ELF-1 (cell line): ENCODE measurements around the gene ANTXRL.
A peak's percentile ranks its signal among the peaks of the same experiment; 100 is the strongest.
"Not testable (repeated sequence)": the region's sequence is repeated elsewhere in the genome, so short reads cannot be mapped to it uniquely, and the experiment has no call there.

Experiments
- DNase-seq: peaks from one replicate; pipeline ENCODE4 v3.0.0-alpha.2; 2016; ENCODE audit warnings: low read depth, low spot score

The ANTXRL gene

DNA sequence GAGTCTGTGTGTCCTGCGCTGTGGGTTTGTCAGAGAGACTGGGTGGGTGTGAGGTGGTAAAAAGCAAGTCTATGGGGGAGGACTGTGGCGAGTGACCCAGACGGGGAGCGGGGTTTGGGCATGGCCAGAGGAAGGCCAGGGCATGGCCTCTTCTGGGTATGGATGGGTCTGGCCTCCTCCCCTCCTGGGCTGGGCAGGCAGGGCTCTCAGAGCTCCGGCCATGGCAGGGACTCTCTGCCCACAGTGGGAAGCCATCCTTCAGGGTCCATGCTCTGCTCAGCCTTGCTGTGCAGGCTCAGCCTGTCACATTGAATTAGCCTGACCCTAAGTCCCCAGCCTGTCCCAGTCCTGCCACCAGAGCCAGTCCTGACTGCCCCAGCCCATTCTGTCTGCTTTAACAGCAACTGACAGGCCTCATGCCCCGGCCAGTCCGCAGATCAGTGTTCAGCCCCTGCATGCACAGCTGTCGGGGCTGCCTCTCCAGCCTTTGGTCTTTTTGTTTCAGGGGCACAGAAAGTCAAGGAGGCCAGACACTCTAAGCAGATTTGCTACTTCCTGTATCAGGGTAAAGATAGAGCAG, 7.9 kb downstream of the ANTXRL start:
- no peak for DNase-seq

DNA sequence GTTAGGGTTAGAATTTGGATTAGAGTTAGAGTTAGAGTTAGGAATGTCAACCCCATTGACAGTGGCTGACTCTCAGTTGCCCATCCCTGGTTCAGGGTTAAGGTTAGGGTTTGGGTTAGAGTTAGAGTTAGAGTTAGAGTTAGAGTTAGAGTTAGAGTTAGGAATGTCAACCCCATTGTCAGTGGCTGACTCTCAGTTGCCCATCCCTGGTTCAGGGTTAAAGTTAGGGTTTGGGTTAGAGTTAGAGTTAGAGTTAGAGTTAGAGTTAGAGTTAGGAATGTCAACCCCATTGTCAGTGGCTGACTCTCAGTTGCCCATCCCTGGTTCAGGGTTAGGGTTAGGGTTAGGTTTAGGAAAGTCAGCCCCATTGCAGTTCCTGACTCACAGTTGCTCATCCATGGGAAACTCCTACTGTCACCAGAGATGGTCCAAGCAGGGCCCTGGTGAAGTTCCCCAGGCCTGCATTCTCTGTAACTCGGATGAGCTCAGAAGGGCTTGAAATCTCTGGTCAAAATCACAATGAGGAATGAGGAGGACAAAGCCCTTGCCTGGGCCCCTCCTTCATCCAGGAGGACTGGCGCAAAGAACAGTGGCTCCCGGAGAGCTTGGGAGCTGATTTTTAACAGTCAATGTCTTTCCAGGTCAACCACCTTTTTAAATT, 8.7 kb downstream of the ANTXRL start:
- DNase-seq = not testable (repeated sequence)

GRCh38 chr10:46296086-46296485, 9.3 kb downstream of the ANTXRL start:
- not testable (repeated sequence) for DNase-seq

DNA sequence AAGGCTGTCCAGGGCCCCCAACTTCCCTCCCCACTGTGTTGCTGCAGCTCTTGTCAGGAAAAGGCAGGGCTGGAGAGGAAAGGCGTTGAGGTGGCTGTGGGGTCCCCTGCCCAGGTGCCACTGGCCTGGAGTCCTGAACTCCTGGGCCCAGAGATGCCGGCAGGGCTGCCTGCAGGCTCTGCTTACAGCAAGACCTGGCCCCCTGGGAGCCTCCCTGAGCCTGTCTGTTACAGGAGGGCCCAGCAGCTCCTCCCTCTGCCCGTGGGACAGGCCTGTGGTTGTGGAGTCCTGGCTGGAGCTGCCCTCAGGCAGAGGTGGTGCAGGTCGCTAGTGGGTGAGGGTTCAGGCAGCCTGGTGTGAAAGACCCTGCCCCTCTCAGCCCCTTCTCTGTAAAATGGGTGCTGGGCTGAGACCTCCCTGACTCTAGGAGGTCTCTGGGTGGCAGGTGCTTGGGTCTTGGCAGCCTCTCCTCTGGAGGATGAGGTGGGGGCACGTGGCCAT, 9.9 kb downstream of the ANTXRL start:
- DNase-seq = no peak

- DNase-seq = no peak
Observed at GRCh38 chr10:46297406-46298204, 10.8 kb downstream of the ANTXRL start.

DNA sequence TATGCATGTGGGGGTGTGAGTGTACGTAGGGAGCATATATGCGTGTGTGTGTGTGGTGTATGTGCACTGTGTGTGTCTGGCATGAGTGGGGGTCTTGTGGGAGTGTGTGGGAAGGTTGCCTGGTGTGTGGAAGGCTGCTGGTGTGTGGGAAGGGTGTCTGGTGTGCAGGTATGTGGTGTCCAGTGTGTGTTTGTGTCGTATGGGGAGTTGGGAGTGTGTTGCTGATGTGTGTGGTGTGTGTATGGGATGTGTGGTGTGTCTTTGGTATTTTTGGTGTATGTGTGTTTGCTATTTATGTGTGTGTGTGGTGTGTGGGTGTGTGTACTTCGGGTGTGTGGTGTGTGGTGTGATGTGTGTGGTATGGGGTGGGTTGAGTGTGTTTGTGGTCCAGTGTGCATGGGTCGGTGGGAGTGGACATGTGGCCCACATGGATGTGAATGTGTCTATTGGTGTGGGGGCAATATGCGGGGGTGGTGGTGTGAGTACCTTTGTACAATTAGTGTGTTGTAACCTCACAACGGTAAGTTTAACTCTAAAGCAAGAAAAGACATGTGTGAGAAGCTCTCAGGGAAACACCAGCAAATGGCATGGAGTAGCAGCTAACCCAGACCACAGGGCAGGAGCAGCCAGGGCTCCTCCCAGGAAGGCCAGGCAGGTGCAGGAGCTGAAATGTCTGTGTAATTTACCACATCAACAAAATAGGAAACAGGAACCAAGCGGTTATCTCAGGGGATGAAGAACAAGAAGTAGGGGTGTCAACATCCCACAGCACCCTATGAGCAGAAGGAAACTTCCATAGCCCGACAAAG, 11.9 kb downstream of the ANTXRL start:
- DNase-seq = no peak

- no peak for DNase-seq
Observed at GRCh38 chr10:46299286-46299535, 12.4 kb downstream of the ANTXRL start.

GRCh38 chr10:46299536-46300369, 13.0 kb downstream of the ANTXRL start:
- DNase-seq = peak; percentile 47

DNA sequence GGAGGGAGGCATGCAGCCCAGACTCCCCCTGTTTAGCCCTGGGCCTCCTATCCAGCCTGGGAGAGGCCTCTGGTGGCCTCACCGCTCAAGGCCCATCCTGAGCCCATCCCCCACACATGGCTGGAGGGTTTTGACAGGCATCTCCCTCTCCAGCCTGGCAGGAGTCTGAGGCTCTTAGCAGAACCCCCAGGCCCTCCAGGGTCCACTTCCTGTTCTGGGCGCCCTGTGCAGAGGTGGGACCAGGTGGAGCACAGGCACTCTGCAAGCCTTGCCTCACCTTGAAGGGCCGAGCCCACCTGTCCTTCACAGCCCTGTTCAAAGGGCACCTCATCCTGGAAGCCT, 13.5 kb downstream of the ANTXRL start:
- DNase-seq = not testable (repeated sequence)

DNA sequence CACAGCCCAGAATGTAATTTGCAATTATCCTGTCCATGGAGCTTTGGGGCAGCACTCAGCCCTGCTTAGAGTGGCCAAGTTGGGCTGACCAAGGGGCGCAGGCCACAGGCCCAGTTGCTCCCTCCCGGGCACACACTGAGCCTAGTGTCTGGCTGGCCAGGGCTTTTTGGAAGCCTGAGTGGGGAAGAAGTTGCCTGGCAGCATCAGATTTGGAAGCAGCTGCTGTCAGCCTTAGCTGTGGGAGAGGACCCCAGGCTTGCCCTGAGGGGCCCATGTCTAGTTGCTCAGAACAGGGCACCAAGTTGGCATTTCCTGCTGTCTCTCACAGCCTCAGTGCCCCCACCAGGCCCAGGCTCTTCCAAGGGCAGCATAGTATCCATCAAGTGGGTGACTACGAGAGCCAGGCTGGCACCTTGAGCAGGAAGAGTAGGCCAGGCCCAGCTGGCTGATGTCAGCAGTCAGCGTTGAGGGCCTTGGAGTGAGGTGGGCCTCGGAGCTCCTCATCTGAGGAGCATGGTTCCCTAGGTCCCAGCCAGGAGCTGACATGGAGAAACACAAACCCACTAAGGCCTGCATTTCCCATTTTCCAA, 14.4 kb downstream of the ANTXRL start:
- DNase-seq = no peak

GRCh38 chr10:46301721-46302479, 15.1 kb downstream of the ANTXRL start:
- no peak for DNase-seq

- not testable (repeated sequence) for DNase-seq
Observed at GRCh38 chr10:46302765-46303352, 16.1 kb downstream of the ANTXRL start.

DNA sequence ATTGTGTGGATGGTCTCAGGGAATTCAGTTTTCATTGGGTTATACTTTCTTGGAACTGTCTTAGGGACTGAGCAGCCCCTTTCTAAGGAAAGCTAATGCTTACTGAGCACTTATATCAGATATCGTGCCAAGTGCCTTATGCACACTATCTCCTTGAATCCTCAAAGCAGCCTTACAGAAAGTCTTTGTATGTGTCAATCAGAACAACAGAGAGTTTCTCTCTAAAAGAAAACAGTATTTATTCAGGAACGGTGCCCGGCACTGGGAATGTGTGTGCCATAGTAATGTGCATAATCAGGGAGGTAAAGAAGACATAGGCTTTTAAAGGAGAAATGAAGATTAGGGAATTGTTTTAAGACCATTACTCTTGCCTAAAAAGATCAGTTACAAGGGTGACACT, 17.3 kb downstream of the ANTXRL start:
- DNase-seq = no peak

DNA sequence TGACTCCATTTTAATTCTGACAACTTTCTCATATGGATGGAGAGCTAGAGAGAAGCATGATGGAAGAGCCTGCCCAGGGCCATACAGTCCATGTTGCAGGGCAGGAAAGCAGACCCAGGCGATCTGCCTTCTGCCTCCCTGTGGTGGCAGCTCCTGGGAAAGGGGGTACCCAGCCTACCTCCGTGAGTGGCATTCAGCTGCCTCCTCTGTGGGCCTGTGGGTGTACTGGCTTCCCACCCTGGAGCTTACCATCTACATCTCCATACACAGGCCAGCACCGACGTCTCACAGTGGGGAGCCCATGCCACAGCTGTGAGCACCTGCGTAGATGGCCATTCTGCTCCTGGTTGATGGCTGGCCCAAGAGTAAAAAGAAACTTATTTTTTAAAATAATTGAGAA, 17.9 kb downstream of the ANTXRL start:
- not testable (repeated sequence) for DNase-seq

GRCh38 chr10:46305079-46305818, 18.5 kb downstream of the ANTXRL start:
- DNase-seq = no peak

DNA sequence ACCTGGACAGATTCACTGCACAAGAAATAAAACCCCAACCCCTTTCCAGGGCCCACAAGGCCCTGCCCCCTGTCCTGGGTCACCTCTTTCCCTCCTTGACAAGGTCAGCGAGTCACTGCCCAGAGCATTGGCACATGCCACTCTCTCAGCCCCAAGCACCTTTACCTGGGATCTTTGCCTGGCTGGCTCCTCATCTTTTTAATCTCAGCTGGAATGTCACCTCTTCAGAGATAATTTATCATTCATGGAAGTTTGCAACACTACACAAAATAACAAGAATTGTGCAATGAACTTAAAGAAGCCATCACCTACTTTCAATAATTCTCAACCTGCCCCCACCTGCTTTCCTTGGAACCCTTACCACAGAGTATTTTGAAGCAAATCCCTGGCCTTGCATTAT, 19.2 kb downstream of the ANTXRL start:
- no peak for DNase-seq

DNA sequence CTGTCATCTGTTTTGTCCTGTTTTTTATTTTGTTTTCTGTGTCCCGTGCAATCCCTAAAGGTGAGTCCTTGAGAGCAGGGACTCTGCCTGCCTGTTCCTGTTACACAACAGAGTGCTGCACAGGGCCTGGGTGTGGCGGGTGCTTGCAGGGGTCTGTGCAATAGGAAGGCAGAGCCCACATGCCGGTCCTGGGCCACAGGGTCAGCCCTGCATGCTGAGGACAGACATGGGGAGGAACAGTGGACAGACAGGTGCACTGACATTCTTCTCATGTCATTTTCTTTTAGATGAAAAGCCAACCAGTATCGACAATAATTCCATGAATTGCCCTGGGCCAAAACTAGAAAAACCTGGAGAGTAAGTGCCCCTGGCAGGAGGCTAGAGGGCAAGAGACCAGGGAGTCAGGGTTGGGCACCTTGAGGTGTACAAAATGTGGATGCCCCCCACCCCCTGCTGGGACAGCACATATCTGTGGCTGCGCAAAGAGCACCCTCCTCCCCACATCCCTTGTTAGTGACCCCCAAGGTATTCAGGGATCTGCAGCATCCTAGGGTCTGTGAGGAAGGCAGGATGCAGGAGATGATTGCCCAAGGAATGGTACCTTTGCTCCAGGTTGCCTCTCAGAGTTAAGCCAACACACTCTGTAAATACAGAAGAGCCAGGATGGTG, 19.9 kb downstream of the ANTXRL start:
- no peak for DNase-seq

- DNase-seq = no peak
Observed at GRCh38 chr10:46307281-46308112, 20.7 kb downstream of the ANTXRL start.
